Dermis microvascular lymphatic vessel endothelial cell (primary cell): Measurements from ENCODE around the gene COL18A1. TPM values are rescaled to one million over a fixed set of nuclear protein-coding genes. Genes with fewer than 3 reads are reported as not detected.

Experiments
- DNase-seq, 2 donors: peaks; one replicate each; pipeline versions ENCODE4 v3.0.0 to v3.0.0-alpha.2; 2010; ENCODE audit warnings: low read depth in 2 of 2
- total RNA-seq: library from RNA; depleted of rRNA; stranded (reverse); fragments of >200 nt; gene quantifications from 2 replicates; pipeline ENCODE4 v1.2.1, GENCODE V29; 2014

The COL18A1 gene
- total RNA-seq, 1 donor from 2014 or later: 170 TPM

DNA sequence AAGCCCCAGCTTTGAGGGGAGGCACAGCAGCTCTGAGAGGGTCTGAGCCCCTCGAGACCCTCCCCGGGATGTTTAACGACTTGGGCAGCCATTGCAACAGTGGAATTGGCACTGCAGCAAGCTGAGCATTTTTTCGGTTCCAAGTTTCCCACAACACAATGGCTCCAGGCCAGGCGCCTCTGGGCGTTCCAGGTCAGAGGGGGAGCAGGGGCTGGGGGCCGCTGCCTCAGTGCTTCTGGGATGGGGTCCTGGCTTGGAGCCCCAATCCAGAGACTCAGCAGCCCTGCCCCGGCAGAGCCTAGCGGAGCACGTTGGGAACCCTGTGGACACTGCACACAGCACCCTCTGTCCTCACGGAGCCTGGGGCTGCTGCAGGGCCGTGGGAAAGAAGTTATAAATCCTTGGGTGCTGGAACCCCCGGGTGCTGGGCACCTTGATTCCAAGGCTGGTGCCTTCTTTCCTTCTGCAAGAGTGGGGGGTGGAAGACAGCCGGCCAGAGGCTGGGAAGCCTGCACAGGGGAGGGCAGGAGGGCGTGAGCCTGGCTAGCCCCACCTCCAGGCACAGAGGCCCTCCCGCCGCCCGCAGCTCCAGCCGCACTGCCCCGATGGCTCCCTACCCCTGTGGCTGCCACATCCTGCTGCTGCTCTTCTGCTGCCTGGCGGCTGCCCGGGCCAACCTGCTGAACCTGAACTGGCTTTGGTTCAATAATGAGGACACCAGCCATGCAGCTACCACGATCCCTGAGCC is 50.1 kb downstream of the COL18A1 start:
- peak in 1 of 2 donors; percentile 40 for DNase-seq

DNA sequence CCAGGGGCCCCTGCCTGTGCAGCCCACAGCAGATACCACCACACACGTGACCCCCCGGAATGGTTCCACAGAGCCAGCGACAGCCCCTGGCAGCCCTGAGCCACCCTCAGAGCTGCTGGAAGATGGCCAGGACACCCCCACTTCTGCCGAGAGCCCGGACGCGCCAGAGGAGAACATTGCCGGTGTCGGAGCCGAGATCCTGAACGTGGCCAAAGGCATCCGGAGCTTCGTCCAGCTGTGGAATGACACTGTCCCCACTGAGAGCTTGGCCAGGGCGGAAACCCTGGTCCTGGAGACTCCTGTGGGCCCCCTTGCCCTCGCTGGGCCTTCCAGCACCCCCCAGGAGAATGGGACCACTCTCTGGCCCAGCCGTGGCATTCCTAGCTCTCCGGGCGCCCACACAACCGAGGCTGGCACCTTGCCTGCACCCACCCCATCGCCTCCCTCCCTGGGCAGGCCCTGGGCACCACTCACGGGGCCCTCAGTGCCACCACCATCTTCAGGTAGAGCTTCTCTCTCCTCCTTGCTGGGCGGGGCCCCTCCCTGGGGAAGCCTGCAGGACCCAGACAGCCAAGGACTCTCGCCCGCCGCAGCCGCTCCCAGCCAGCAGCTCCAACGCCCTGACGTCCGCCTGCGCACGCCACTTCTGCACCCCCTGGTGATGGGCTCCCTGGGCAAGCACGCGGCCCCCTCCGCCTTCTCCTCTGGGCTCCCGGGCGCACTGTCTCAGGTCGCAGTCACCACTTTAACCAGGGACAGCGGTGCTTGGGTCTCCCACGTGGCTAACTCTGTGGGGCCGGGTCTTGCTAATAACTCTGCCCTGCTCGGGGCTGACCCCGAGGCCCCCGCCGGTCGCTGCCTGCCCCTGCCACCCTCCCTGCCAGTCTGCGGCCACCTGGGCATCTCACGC is 51.0 kb downstream of the COL18A1 start:
- DNase-seq: no peak

DNA sequence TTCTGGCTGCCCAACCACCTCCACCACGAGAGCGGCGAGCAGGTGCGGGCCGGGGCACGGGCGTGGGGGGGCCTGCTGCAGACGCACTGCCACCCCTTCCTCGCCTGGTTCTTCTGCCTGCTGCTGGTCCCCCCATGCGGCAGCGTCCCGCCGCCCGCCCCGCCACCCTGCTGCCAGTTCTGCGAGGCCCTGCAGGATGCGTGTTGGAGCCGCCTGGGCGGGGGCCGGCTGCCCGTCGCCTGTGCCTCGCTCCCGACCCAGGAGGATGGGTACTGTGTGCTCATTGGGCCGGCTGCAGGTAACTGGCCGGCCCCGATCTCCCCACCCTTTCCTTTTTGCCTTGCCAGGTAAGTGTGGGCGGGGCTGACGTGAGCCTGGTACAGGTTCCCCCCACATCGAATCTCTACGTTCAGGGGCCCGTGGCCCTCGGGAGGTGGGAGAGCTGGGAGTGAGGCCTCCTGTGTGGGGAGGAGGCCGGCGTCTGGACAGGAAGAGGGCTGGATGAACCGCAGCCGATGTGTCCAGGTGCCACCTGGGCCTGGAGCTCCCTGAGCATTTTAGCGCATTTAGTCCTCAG is 51.7 kb downstream of the COL18A1 start:
- DNase-seq: no peak

DNA sequence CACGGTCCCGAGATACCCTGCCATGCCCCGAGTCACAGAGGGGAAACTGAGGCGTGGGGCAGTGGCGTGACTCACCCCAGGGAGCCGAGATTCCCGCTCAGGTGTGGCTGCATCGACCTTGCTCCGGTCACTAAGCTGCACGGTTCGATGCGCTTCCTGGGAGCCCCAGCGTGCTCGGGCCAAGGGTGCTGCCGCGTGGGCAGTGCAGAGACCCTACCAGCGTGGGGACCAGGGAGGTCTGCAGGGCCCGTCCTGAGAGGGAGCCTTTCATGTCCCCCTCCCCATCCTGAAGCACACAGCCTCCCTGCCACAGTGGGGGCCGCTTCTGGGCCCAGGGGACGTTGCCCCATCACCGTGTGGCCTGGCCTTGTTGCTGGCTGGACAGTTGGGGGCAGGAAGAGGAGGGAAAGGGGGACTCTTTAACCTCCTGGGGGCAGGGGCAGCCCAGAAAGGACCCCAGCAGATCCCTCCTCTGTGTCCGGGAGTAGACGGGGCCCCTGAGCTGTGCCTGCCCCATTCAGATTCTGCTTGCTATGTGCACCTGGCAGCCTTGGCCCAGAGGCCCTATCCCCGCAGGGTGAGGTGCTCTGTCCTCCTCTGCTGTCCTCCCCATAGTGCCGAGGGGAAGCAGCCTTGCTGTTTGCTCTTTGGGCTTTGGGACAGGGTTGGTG is 52.3 kb downstream of the COL18A1 start:
- no peak for DNase-seq

DNA sequence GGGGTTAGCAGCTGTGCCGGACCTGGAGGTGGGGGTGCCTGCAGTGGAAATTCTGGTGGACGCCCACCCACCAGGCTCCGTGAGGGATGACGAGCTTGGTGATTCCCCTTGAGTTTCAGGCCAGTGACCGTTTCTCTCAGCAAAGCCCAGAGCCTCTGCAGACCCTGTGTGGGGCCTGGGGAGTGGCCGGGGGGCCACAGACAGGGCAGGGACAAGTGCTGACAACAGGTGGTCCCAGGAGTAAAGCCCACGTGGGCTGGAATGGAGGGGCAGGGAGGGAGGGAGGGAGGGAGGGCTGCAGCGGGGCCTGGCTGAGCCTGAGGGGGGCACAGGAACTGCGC is 52.8 kb downstream of the COL18A1 start:
- no peak for DNase-seq

GRCh38 chr21:45458281-45459170 is 53.6 kb downstream of the COL18A1 start:
- no peak for DNase-seq

- DNase-seq: no peak
Measured at GRCh38 chr21:45459171-45460010, 54.4 kb downstream of the COL18A1 start.

DNA sequence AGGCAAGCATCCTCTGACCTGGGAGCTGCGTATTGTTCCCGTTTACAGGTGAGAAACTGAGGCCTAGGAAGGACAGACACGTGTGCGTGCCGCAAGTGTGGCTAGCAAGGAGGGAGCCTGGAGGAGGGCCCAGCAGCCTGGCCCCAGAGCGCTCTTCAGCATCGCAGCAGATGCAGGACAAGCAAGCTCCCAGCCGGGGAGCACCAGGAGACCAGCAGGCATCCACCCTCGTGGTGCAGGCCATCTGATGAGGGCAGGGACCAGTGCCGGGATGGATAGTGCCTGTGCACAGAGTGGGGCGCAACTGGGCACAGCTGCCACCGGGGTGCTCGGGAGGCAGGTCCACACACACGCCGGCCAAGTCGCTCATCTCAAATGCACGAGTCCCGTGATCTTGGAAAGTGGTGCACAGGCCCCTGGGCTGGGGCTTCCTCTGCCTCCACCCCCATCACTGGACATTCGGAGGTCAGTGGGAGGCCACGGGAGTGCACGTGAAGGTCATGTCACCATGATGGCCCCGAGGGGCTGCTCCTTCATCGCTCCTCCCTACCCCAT is 55.1 kb downstream of the COL18A1 start:
- DNase-seq: no peak

DNA sequence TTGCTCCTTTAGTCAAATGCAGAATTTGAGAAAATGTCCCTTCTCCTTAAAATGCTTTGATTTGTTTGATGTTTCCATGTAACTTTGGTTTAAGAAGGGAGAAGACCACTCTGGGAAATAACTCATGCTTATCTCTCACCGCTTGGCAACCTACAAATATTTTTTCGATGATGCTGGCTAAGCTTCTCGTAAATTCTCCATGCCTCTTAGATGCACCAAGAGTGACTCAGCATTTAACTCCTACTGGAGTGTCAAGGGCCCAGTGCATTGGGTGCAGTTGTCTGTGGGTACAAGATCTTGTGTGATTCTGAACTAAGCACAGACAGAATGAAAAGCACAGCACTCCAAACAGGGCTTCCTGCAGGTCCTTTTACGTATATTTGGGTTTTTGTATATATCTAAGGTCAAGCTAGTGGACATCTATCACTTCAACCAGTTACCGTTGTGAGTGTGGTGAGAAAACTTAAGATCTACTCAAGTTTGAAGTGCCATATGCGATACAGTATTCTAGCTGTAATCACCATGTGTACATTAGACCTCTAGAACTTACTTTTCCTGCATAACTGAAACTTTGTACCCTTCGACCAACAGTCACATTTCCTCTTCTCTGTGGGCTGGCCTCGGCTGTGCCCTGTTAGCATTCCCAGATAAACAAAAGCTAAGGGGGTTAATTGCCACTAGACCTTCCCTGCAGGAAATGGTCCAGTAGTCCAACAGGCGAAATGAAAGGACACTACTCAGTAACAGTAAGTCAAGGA is 55.8 kb downstream of the COL18A1 start:
- no peak for DNase-seq

DNA sequence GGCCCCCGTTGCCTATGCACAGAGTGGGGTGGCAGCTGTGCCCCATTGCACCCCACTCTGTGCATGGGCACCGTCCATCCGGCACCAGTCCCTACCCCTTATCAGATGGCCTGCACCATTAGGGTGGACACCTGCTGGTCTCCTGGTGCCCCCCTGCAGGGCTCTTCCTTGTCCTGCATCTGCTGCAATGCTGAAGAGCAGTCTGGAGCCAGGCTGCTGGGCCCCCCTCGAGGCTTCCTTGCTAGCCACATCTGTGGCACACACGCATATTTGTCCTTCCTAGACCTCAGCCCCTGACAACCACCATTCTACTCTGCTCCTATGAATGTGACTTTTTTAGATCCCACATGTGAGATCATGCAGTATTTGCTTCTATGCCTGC is 56.4 kb downstream of the COL18A1 start:
- no peak for DNase-seq

GRCh38 chr21:45461806-45462341 is 56.9 kb downstream of the COL18A1 start:
- DNase-seq: no peak

- DNase-seq: no peak
Measured at GRCh38 chr21:45463871-45464270, 58.9 kb downstream of the COL18A1 start.

DNA sequence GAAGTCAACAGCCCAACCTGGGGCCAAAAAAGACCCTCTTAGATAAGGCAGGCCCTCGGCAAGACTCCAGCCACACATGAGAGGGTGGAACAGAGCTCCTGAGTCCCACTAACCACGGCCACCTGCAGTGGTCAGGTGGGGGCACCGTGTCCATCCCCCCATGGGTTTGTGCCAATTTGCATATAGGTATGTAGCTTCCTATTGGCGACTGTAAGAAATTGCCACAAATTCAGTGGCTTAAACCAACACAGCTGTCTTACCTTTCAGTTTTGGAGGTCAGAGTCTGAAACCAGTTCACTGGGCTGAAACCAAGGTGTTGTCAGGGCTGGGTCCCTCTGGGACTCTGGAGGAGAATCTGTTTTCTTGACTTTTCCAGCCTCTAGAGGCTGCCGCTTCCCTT is 59.3 kb downstream of the COL18A1 start:
- no peak for DNase-seq

- no peak for DNase-seq
Measured at GRCh38 chr21:45465105-45465504, 60.1 kb downstream of the COL18A1 start.

- DNase-seq: no peak
Measured at GRCh38 chr21:45465611-45466329, 60.8 kb downstream of the COL18A1 start.

DNA sequence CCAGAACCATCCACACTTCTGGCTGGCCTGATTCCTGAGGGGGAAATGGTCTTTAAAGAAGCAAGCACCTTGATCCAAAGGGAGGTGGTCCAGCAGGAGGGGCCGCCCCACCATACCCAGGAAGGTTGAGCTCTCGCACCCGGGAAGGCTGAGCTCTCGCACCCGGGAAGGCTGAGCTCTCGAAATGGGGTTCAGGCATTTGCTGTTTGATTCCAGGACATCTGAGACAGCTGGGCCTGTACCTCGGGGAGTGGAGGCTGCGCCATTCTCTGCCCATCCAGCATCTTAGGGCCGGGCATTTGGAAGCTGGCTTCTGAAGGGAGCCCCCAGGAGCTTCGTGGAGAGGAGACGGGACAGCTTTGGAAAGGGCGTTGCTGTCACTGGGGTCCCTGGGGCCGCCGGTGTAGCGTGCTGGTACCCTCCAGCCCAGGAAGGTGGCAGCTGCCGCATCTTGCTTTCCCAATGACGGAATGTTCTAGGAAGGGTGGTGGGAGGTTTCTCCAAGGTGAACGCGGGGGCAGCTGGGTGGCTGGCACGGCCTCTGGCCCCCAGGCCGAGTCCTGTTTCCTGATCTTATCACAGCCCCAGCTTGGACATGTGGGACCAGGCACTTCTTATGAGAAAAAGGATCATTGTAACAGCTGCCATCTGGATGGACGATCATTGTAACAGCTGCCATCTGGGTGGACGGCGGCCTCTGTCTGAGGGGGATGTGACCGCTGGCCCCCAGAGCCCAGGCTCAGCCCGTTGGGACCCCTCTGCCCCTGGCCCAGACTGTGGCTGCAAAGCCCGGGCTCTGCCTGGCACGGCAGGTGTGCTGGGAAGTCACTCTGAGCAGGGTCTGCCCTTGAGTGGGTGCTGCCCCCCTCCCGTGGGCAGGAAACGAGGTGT is 61.6 kb downstream of the COL18A1 start:
- no peak for DNase-seq

- DNase-seq: no peak
Measured at GRCh38 chr21:45467221-45467779, 62.3 kb downstream of the COL18A1 start.
